ENCODE measurements around the gene AAK1.

Gene AAK1

DNA sequence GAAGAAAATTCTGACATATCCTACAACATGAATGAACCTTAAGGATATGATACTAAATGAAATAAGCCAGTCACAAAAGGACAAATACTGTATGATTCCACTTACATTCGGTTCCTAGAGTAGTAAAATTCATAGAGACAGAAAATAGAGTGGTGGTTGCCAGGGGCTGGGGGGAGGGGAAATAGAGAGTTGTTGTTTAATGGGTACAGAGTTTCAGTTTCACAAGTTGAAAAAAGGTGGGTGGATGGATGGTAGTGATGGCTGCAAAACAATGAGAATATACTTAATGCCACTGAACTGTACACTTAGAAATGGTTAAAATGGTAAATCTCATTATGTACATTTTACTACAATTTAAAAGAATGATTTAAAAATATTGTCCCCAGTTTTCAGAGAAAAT is 153.1 kb downstream of the AAK1 start:
- Histone ChIP-seq H3K27ac (ENCODE audit: low read depth, low read length) (no peak overlapping the region), H3K9me3 (ENCODE audit: insufficient read depth, low read length) (no peaks in the 10 kb centered on the region), H3K4me2 (ENCODE audit: low read depth, low read length, poor library complexity, severe bottlenecking) (no peak overlapping the region), H3K27me3 (ENCODE audit: low read length) (no peaks in the 10 kb centered on the region), H2AFZ (ENCODE audit: low read depth, low read length, severe bottlenecking) (no peak overlapping the region), H3K9me2 (replicated peaks; ENCODE audit: insufficient read depth, low read length) (no peaks in the 10 kb centered on the region), H3K4me3 (ENCODE audit: insufficient read depth, low read length, poor library complexity, severe bottlenecking) (no peak overlapping the region), H3K36me3 (ENCODE audit: low read length) (no peaks in the 10 kb centered on the region), H4K20me1 (ENCODE audit: low read depth, low read length) (no peaks in the 10 kb centered on the region), H3K9ac (ENCODE audit: low read length) (no peak overlapping the region), H3K79me2 (ENCODE audit: insufficient read depth, low read length) (no peaks in the 10 kb centered on the region), H3F3A (ENCODE audit: insufficient read depth) (no peaks in the 10 kb centered on the region)
- no peak for TF ChIP-seq EZH2phosphoT487 (conservative IDR thresholded peaks at IDR 0.05; ENCODE audit: low read length)
- TF ChIP-seq, protein P1, sequence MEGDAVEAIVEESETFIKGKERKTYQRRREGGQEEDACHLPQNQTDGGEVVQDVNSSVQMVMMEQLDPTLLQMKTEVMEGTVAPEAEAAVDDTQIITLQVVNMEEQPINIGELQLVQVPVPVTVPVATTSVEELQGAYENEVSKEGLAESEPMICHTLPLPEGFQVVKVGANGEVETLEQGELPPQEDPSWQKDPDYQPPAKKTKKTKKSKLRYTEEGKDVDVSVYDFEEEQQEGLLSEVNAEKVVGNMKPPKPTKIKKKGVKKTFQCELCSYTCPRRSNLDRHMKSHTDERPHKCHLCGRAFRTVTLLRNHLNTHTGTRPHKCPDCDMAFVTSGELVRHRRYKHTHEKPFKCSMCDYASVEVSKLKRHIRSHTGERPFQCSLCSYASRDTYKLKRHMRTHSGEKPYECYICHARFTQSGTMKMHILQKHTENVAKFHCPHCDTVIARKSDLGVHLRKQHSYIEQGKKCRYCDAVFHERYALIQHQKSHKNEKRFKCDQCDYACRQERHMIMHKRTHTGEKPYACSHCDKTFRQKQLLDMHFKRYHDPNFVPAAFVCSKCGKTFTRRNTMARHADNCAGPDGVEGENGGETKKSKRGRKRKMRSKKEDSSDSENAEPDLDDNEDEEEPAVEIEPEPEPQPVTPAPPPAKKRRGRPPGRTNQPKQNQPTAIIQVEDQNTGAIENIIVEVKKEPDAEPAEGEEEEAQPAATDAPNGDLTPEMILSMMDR (IDR thresholded peaks at IDR 0.05; ENCODE audit: insufficient read depth, low read length, poor library complexity, severe bottlenecking), result no peak

DNA sequence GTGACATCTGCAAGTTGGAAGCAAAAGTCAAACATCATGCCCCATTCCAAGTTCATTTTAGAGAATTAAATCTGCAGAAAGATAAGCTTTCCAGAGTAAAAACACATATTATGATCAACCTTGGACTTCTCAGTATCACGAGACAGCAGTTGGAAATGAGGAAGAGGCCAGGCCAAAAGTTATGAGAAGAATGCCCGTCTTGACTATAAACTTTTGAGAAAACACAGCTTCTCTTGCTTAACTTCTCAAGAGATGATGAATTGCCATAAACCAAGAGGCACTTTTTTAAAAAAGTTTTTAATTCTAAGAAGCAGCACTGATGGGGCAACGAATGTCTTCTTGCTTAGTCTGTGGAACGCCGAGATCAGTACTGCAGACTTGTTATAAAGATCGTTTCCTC is 153.7 kb downstream of the AAK1 start:
- Histone ChIP-seq H4K20me1 (ENCODE audit: low read depth, low read length) (no peaks in the 10 kb centered on the region), H3F3A (ENCODE audit: insufficient read depth) (no peaks in the 10 kb centered on the region), H3K36me3 (ENCODE audit: low read length) (no peaks in the 10 kb centered on the region), H3K27ac (ENCODE audit: low read depth, low read length) (no peak overlapping the region), H3K9me3 (ENCODE audit: insufficient read depth, low read length) (no peaks in the 10 kb centered on the region), H3K4me3 (ENCODE audit: insufficient read depth, low read length, poor library complexity, severe bottlenecking) (no peak overlapping the region), H3K79me2 (ENCODE audit: insufficient read depth, low read length) (no peaks in the 10 kb centered on the region), H3K9ac (ENCODE audit: low read length) (no peak overlapping the region), H3K27me3 (ENCODE audit: low read length) (no peaks in the 10 kb centered on the region), H2AFZ (ENCODE audit: low read depth, low read length, severe bottlenecking) (no peak overlapping the region), H3K9me2 (replicated peaks; ENCODE audit: insufficient read depth, low read length) (no peaks in the 10 kb centered on the region), H3K4me2 (ENCODE audit: low read depth, low read length, poor library complexity, severe bottlenecking) (no peak overlapping the region)
- TF ChIP-seq, protein P1 (IDR thresholded peaks at IDR 0.05; ENCODE audit: insufficient read depth, low read length, poor library complexity, severe bottlenecking), result no peak
- TF ChIP-seq EZH2phosphoT487 (conservative IDR thresholded peaks at IDR 0.05; ENCODE audit: low read length), result no peak

DNA sequence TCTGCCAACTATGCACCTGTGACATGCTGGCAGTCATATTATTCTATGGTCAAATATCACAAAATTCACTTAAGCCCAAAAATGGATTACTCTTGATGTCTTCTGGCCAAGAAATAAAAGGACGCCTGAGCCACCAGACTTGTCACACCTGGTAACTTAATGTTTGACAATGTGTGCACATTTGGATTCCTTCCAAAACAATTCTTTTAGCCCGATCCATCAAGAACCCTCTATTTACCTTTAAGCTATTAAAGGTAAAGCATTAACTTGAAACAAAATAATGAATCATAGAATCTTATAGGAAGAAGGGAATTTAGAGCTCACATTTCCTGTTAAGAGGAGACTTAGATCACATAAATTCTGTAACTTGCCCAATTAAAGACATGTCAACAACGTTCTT is 159.8 kb downstream of the AAK1 start:
- Histone ChIP-seq H3K27me3 (ENCODE audit: low read length) (no peaks in the 10 kb centered on the region), H3K36me3 (ENCODE audit: low read length) (no peaks in the 10 kb centered on the region), H4K20me1 (ENCODE audit: low read depth, low read length) (no peaks in the 10 kb centered on the region), H3K9me3 (ENCODE audit: insufficient read depth, low read length) (no peaks in the 10 kb centered on the region), H2AFZ (ENCODE audit: low read depth, low read length, severe bottlenecking) (no peak overlapping the region), H3K9ac (ENCODE audit: low read length) (no peak overlapping the region), H3K79me2 (ENCODE audit: insufficient read depth, low read length) (no peaks in the 10 kb centered on the region), H3K4me3 (ENCODE audit: insufficient read depth, low read length, poor library complexity, severe bottlenecking) (no peak overlapping the region), H3K27ac (ENCODE audit: low read depth, low read length) (no peak overlapping the region), H3K4me2 (ENCODE audit: low read depth, low read length, poor library complexity, severe bottlenecking) (no peak overlapping the region), H3F3A (ENCODE audit: insufficient read depth) (no peaks in the 10 kb centered on the region), H3K9me2 (replicated peaks; ENCODE audit: insufficient read depth, low read length) (no peaks in the 10 kb centered on the region)
- TF ChIP-seq EZH2phosphoT487 (conservative IDR thresholded peaks at IDR 0.05; ENCODE audit: low read length), result no peak
- TF ChIP-seq, protein P1 (IDR thresholded peaks at IDR 0.05; ENCODE audit: insufficient read depth, low read length, poor library complexity, severe bottlenecking), result no peak
